Activated CD8-positive, alpha-beta T cell treated with anti-CD3 and anti-CD28 coated beads, Interleukin-2, amount 10 ng/mL, durations not matched to agents 7 days and 5 days (primary cell): Measurements from ENCODE around the gene NUMB. TPM values are rescaled to one million over a fixed set of nuclear protein-coding genes. Genes with fewer than 3 reads are reported as not detected.
"Not testable (repeated sequence)": the region's sequence is repeated elsewhere in the genome, so short reads cannot be mapped to it uniquely, and the experiment has no call there.

ENCODE experiments used
- ATAC-seq: fragments of 150-1000 bp; cut with Tn5 transposase; one replicate; pipeline ENCODE4 v1.10.0; 2021; ENCODE audit warnings: moderate library complexity
- CTCF ChIA-PET: fragments of 350-600 bp; sonication (Branson Sonifier 250); formaldehyde crosslinking; loops from one replicate; lab custom pipeline; 2021; ENCODE audit warnings: antibody characterized with exemption; lab: Charles Lee
- POLR2A ChIA-PET: fragments of 350-600 bp; sonication (Branson Sonifier 250); formaldehyde crosslinking; loops from one replicate; lab custom pipeline; 2021; ENCODE audit warnings: antibody characterized with exemption; lab: Charles Lee
- DNase-seq: peaks from one replicate; pipeline ENCODE4 v3.0.0-alpha.2; 2020
- H3K27ac Mint-ChIP-seq: one replicate; pipeline ENCODE4 v1.8.0; 2021; ENCODE audit warnings: mild to moderate bottlenecking, mixed read lengths
- H3K27me3 Mint-ChIP-seq: one replicate; pipeline ENCODE4 v1.8.0; 2021; ENCODE audit warnings: low read depth, mixed read lengths
- H3K36me3 Mint-ChIP-seq: one replicate; pipeline ENCODE4 v1.8.0; 2021; ENCODE audit warnings: low read depth, mixed read lengths
- H3K4me1 Mint-ChIP-seq: one replicate; pipeline ENCODE4 v1.8.0; 2021; ENCODE audit warnings: low read depth, mixed read lengths
- H3K4me3 Mint-ChIP-seq: one replicate; pipeline ENCODE4 v1.8.0; 2021; ENCODE audit warnings: mild to moderate bottlenecking, mixed read lengths
- H3K9me3 Mint-ChIP-seq: one replicate; pipeline ENCODE4 v1.8.0; 2022; ENCODE audit warnings: mixed read lengths; ENCODE audit not compliant: insufficient read depth
- total RNA-seq, 2 experiments: library from RNA; stranded (reverse); gene quantifications; one replicate each; pipeline ENCODE4 v1.2.3, GENCODE V29; 2021

The NUMB gene
- total RNA-seq, 2 experiments from 2014 or later: 37.7 to 40.2 TPM

DNA sequence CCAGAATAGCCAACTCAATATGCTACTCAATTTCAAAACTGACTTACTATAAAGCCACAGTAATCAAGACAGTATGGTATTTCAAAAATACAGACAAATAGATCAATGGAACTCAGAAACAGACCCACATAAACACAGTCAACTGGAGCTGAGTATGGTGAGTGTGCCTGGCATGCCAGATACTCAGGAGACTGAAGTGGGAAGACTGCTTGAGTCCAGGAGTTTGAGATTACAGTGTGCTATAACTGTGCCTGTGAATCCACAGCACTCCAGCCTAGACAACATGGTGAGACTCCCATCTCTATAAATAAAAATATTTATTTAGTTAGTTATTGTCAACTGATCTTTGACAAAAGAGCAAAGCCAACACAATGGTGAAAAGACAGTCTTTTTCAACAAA lies 81.8 kb downstream of the NUMB start:
- DNase-seq: no peak

DNA sequence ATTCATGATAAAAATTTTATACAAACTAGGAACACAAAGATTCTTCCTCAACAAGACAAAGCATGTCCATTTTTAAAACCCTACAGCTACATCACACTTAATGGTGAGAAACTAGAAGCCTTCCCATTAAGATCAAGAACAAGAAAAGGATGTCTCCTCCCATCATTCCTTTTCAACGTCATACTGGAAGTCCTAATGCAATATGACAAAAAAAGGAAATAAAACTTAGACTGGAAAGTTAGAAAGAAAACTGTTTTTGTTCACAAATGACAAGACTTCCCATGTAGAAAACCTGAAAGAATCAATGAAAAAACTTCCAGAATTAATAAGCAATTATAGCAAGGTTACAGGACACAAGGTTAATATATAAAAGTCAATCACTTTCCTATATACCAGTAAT lies 82.5 kb downstream of the NUMB start:
- no peak overlapping the region for H3K4me3 Mint-ChIP-seq
- ATAC-seq: no peak
- POLR2A ChIA-PET: no interaction called here
- DNase-seq: no peak
- H3K27me3 Mint-ChIP-seq: no peaks in the 10 kb centered on the region
- no peaks in the 10 kb centered on the region for H3K9me3 Mint-ChIP-seq
- H3K27ac Mint-ChIP-seq: no peak overlapping the region
- peaks cover 2% of the 10 kb centered on the region for H3K4me1 Mint-ChIP-seq
- H3K36me3 Mint-ChIP-seq: no peaks in the 10 kb centered on the region
- CTCF ChIA-PET: no interaction called here

More for the DNA sequence above, 81.8 kb downstream of the NUMB start:
- ATAC-seq: no peak
- Mint-ChIP-seq H3K9me3 (no peaks in the 10 kb centered on the region), H3K4me1 (peaks cover 2% of the 10 kb centered on the region), H3K27ac (no peak overlapping the region), H3K4me3 (no peak overlapping the region), H3K27me3 (no peaks in the 10 kb centered on the region), H3K36me3 (no peaks in the 10 kb centered on the region)
- CTCF ChIA-PET: no interaction called here
- POLR2A ChIA-PET: no interaction called here

DNA sequence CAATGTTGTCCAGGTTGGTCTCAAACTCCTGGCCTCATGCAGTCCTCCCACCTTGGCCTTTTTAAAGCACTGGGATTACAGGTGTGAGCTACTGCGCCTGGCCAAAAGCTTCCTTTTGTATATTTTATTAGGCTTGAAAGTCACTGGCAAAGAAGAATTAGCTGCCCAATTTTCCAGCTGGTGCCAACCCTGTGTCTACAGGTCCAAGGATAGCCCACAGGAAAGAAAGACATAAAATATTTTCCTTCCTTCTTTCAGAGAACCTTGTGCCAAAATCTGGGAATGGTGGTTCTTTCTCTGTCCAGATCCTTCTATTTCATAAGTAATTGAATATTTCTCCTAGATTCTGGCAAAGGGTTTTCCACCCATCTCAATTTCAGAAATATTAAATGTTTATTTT lies 84.1 kb downstream of the NUMB start:
- Mint-ChIP-seq H3K4me3 (no peak overlapping the region), H3K9me3 (no peaks in the 10 kb centered on the region), H3K27ac (no peak overlapping the region), H3K4me1 (no peaks in the 10 kb centered on the region), H3K27me3 (no peaks in the 10 kb centered on the region), H3K36me3 (no peaks in the 10 kb centered on the region)
- ATAC-seq (no peak), DNase-seq (no peak)
- POLR2A ChIA-PET: no interaction called here
- CTCF ChIA-PET: interaction anchor here (1.7 to 1.9 kb wide), 2 partner anchors 79 to 80 kb away, joined by 5 to 6 read pairs; no protein-coding TSS in a partner anchor

DNA sequence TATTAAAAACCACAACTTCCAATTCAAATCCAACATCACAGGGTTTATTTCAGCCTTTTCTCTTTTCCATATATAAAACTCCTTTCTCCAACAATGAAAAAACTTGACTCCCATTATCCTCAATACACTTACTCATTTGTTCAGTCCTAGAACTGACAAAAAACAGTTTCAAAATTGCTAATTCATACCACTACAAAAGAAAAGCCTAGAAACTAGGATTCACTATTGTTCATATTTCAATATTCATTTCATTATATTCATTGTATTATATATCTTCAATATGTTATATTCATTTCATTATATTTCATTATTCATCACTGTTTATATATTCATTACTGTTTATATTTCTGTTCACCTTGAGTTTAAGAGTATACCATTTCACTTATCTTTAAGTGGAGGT lies 85.8 kb downstream of the NUMB start:
- no peak for DNase-seq
- H3K27me3 Mint-ChIP-seq: no peaks in the 10 kb centered on the region
- no peaks in the 10 kb centered on the region for H3K9me3 Mint-ChIP-seq
- H3K4me3 Mint-ChIP-seq: no peak overlapping the region
- POLR2A ChIA-PET: no interaction called here
- no peaks in the 10 kb centered on the region for H3K36me3 Mint-ChIP-seq
- H3K4me1 Mint-ChIP-seq: no peaks in the 10 kb centered on the region
- ATAC-seq: no peak
- no peak overlapping the region for H3K27ac Mint-ChIP-seq
- CTCF ChIA-PET: interaction anchor here (1.2 to 1.9 kb wide), 3 partner anchors 34 to 78 kb away, joined by 3 to 6 read pairs (median 5); no protein-coding TSS in a partner anchor

DNA sequence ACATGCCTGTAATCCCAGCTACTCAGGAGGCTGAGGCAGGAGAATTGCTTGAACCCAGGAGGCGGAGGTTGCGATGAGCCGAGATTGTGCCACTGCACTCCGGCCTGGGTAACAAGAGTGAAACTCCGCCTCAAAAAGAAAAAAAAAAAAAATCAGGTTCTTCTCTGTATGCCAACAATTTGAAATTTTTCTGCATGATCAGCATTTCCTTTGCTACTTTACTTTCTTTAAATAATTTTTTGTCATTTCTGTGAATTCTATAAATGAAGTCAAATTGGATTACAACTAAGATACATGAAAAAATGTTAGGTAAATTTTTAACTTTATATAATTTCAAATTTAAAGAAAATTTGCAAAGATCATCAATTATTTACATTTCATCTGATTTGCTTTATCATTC lies 87.8 kb downstream of the NUMB start:
- no peaks in the 10 kb centered on the region for H3K27me3 Mint-ChIP-seq
- CTCF ChIA-PET: no interaction called here
- no peak overlapping the region for H3K4me3 Mint-ChIP-seq
- no peak for ATAC-seq
- POLR2A ChIA-PET: no interaction called here
- DNase-seq: no peak
- no peak overlapping the region for H3K27ac Mint-ChIP-seq
- no peaks in the 10 kb centered on the region for H3K36me3 Mint-ChIP-seq
- H3K4me1 Mint-ChIP-seq: no peaks in the 10 kb centered on the region
- H3K9me3 Mint-ChIP-seq: no peaks in the 10 kb centered on the region

DNA sequence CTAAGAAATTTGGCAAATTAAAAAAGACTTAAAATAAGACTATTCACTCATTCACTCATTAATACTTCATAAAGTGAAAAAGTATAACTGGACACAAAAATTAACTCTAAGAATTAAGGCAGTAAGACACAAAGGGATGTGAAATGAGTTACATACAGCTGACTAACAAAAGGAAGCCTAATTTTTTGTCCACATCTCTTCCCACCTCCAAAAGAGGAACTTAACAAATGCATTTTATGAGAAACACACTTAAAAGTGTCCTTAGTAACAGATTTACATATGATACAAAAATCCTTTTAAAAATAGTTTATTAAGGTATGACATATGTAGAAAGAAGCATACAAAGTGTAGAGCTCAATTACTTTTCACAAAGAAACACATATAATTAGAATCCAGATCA lies 88.9 kb downstream of the NUMB start:
- Mint-ChIP-seq H3K27ac (no peak overlapping the region), H3K27me3 (no peaks in the 10 kb centered on the region), H3K9me3 (no peaks in the 10 kb centered on the region), H3K4me1 (no peaks in the 10 kb centered on the region), H3K4me3 (no peak overlapping the region), H3K36me3 (no peaks in the 10 kb centered on the region)
- POLR2A ChIA-PET: no interaction called here
- DNase-seq (no peak), ATAC-seq (no peak)
- CTCF ChIA-PET: no interaction called here

DNA sequence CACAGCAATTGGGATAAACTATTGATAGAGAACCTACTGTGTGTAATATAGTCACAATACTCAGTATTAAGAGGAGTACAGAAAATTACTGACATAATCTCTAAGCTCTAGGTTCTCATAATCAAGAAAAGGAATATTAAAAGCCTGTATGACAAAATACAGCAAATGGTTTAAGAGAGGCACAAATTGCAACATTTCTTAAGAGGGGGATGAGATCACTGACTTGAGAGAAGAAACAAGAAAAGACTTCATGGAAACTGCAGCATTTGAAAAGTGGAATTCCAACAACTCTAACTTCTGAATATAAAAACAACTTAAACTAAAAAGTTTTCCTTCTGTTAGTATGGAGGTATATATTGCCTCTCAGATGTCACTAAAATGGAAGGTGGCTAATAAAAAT lies 89.7 kb downstream of the NUMB start:
- H3K4me3 Mint-ChIP-seq: no peak overlapping the region
- H3K36me3 Mint-ChIP-seq: no peaks in the 10 kb centered on the region
- H3K27me3 Mint-ChIP-seq: no peaks in the 10 kb centered on the region
- ChIA-PET CTCF (no interaction called here), POLR2A (no interaction called here)
- DNase-seq (no peak), ATAC-seq (no peak)
- no peak overlapping the region for H3K27ac Mint-ChIP-seq
- no peaks in the 10 kb centered on the region for H3K4me1 Mint-ChIP-seq
- H3K9me3 Mint-ChIP-seq: no peaks in the 10 kb centered on the region

DNA sequence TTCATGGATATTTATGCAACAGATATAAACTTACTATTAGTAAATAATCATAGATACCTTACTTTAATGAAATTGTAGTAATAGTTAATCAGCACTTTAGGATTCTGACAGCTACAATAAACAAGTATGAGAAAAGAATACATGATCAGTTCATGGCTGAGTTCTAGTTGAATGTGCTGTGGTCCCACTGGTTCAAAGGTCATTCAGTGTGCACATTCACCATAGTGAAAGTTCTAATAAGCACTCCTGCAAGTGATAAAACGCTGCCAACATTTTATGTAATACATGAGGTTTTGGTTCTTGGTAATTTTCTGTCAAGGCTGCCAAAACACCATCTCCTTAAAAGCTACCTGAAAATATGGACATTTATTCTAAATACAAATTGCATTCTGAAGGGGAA lies 92.6 kb downstream of the NUMB start:
- H3K27me3 Mint-ChIP-seq: no peaks in the 10 kb centered on the region
- H3K27ac Mint-ChIP-seq: no peak overlapping the region
- H3K36me3 Mint-ChIP-seq: peaks cover 3% of the 10 kb centered on the region
- POLR2A ChIA-PET: no interaction called here
- H3K4me3 Mint-ChIP-seq: no peak overlapping the region
- no peaks in the 10 kb centered on the region for H3K4me1 Mint-ChIP-seq
- CTCF ChIA-PET: no interaction called here
- ATAC-seq (no peak), DNase-seq (no peak)
- H3K9me3 Mint-ChIP-seq: no peaks in the 10 kb centered on the region

DNA sequence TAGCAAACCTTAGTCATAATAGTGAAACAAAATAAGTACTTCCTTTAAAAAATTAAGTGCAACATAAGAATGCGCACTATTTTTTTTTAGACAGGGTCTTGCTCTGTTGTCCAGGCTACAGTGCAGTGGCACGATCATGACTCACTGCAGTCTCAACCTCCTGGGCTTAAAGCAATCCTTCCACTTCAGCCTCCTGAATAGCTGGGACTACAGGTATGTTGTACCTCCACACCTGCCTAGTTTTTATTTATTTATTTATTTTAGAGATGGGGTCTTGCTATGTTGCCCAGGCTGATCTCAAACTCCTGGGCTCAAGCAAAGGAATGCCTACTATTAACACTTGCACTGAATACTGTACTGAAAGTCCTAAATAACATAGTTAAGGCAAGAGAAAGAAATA lies 93.8 kb downstream of the NUMB start:
- Mint-ChIP-seq H3K9me3 (no peaks in the 10 kb centered on the region), H3K27ac (no peak overlapping the region), H3K4me1 (no peaks in the 10 kb centered on the region), H3K27me3 (no peaks in the 10 kb centered on the region), H3K4me3 (no peak overlapping the region), H3K36me3 (peaks cover 3% of the 10 kb centered on the region)
- ATAC-seq (no peak), DNase-seq (no peak)
- POLR2A ChIA-PET: no interaction called here
- CTCF ChIA-PET: no interaction called here

DNA sequence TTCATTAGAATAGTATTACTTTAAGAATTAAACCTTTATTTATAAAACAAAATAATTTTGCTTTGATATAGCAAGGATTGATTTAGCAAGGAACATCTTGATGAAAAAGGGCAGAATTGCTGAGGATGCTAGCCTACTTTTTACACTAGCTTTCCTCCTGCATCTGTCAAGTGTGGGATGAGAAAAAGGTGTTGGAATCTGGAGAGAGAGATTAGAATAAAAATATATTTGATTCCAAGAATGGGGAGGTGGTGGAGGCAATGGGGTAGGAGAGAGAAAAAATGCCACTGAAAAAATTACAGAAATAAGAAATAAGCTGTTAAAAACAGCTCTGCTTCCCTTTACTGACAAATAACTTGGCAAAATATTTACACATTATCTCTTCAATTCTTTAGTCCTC lies 98.9 kb downstream of the NUMB start:
- ATAC-seq: no peak

DNA sequence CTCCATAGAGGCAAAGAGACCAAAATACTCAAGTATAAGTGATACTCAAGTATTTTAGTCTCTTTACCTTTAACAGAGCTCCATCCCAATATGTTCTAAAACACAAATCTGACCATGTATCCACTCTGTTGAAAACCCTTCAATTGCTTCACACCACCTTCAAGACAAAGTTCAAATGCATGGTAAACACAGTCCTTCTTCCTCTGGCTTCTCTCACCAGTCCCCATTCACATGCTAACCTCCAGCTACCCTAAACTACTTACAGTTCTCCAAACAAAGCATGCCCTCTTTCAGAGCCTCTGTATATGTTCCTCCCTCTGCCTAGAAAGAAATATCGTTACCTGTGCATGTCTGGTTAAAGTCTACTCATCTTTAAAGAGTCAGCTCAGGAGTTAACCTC lies 100.2 kb downstream of the NUMB start:
- Mint-ChIP-seq H3K27me3 (no peaks in the 10 kb centered on the region), H3K9me3 (no peaks in the 10 kb centered on the region), H3K4me3 (no peak overlapping the region), H3K4me1 (no peaks in the 10 kb centered on the region), H3K36me3 (peaks cover 3% of the 10 kb centered on the region), H3K27ac (no peak overlapping the region)
- ChIA-PET CTCF (no interaction called here), POLR2A (no interaction called here)
- ATAC-seq (no peak), DNase-seq (no peak)

More for the DNA sequence above, 98.9 kb downstream of the NUMB start:
- Mint-ChIP-seq H3K36me3 (peaks cover 5% of the 10 kb centered on the region), H3K27me3 (no peaks in the 10 kb centered on the region), H3K27ac (no peak overlapping the region), H3K9me3 (no peaks in the 10 kb centered on the region), H3K4me1 (no peaks in the 10 kb centered on the region), H3K4me3 (no peak overlapping the region)
- DNase-seq: no peak
- POLR2A ChIA-PET: no interaction called here
- CTCF ChIA-PET: no interaction called here

DNA sequence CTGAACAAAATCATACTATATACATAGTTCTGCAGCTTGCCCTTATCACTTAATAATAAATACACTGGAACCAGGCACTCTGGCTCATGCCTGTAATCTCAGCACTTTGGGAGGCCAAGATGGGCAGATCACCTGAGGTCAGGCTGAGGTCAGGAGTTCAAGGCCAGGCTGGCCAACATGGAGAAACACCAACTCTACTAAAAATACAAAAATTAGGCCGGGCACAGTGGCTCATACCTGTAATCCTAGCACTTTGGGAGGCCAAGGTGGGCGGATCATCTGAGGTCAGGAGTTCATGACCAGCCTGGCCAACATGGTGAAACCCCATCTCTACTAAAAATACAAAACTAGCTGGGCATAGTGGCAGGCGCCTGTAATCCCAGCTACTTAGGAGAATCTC lies 109.3 kb downstream of the NUMB start:
- H3K36me3 Mint-ChIP-seq, POLR2A ChIA-PET, CTCF ChIA-PET, ATAC-seq, DNase-seq, H3K4me3 Mint-ChIP-seq, H3K27me3 Mint-ChIP-seq, H3K9me3 Mint-ChIP-seq, H3K4me1 Mint-ChIP-seq, H3K27ac Mint-ChIP-seq: not testable (repeated sequence)

DNA sequence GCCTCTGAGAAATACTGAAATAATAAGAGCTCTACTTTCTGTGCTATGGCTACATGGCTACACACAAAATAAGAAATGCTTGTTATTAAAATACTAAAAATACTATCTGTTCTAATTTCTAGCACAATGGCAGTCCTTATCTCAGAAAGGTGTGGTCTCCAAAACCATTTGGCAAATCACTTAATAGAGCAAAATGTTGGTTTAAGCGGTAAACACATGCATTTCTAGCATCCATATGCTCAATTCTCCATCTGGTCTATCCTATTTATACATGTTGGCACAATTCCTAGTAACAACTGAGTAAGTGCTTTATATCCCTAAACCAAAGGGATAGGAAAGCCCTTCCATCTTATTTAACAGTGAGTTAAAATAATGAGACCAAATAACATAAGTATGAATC lies 114.0 kb downstream of the NUMB start:
- Mint-ChIP-seq H3K27me3 (no peaks in the 10 kb centered on the region), H3K4me1 (peaks cover 2% of the 10 kb centered on the region), H3K9me3 (no peaks in the 10 kb centered on the region), H3K36me3 (no peaks in the 10 kb centered on the region), H3K27ac (no peak overlapping the region), H3K4me3 (no peak overlapping the region)
- ChIA-PET POLR2A (no interaction called here), CTCF (interaction anchor here (1.2 to 1.9 kb wide), 2 partner anchors 10 to 20 kb away, joined by 3 to 4 read pairs; no protein-coding TSS in a partner anchor)
- ATAC-seq (no peak), DNase-seq (no peak)
